Smooth muscle cell (in vitro differentiated cells): ENCODE results near the gene BTBD3. TPM values are rescaled to one million over a fixed set of nuclear protein-coding genes. Genes with fewer than 3 reads are reported as not detected.
A peak's percentile ranks its signal among the peaks of the same experiment; 100 is the strongest.

ENCODE experiments used
- DNase-seq: peaks from one replicate; lab custom pipeline; 2025; ENCODE audit not compliant: unreplicated experiment; lab: John Stamatoyannopoulos, UW
- H2AFZ ChIP-seq: fragments of 200-600 bp; sonication (generic); 2 replicates; pipeline ENCODE4 v1.6.0; 2016; ENCODE audit warnings: antibody characterized with exemption, low read depth, mild to moderate bottlenecking
- H3F3A ChIP-seq: fragments of 200-600 bp; sonication (generic); 2 replicates; pipeline ENCODE4 v1.6.0; 2017; ENCODE audit warnings: antibody characterized with exemption, low read depth
- H3K27ac ChIP-seq: fragments of 200-600 bp; sonication (generic); 2 replicates; pipeline ENCODE4 v1.5.1; 2016; ENCODE audit warnings: low read depth, mild to moderate bottlenecking
- H3K27me3 ChIP-seq: fragments of 200-600 bp; sonication (generic); 2 replicates; pipeline ENCODE4 v1.6.1; 2016; ENCODE audit warnings: low read depth, mild to moderate bottlenecking
- H3K36me3 ChIP-seq: fragments of 200-600 bp; sonication (generic); 2 replicates; pipeline ENCODE4 v1.5.1; 2016; ENCODE audit warnings: low read depth
- H3K4me1 ChIP-seq: fragments of 200-600 bp; sonication (generic); 2 replicates; pipeline ENCODE4 v1.5.1; 2016; ENCODE audit warnings: low read depth
- H3K4me2 ChIP-seq: fragments of 200-600 bp; sonication (generic); 2 replicates; pipeline ENCODE4 v1.6.0; 2016; ENCODE audit warnings: mild to moderate bottlenecking
- H3K4me3 ChIP-seq: fragments of 200-600 bp; sonication (generic); 2 replicates; pipeline ENCODE4 v1.5.1; 2016; ENCODE audit warnings: mild to moderate bottlenecking
- H3K79me2 ChIP-seq: fragments of 200-600 bp; sonication (generic); 2 replicates; pipeline ENCODE4 v1.6.0; 2016; ENCODE audit warnings: low read depth, mild to moderate bottlenecking
- H3K9ac ChIP-seq: fragments of 200-600 bp; sonication (generic); 2 replicates; pipeline ENCODE4 v1.6.0; 2016; ENCODE audit warnings: low read depth
- H3K9me3 ChIP-seq: fragments of 200-600 bp; sonication (generic); replicated peaks from 2 replicates; pipeline ENCODE4 v1.5.1; 2016; ENCODE audit warnings: low read depth
- H4K20me1 ChIP-seq: fragments of 200-600 bp; sonication (generic); 2 replicates; pipeline ENCODE4 v1.6.0; 2016; ENCODE audit warnings: low read depth
- CTCF ChIP-seq: fragments of 200-600 bp; sonication (generic); IDR thresholded peaks from 2 replicates; pipeline ENCODE4 v1.5.1; 2017; ENCODE audit warnings: borderline replicate concordance, mild to moderate bottlenecking, antibody characterized with exemption; ENCODE audit not compliant: insufficient read depth, poor library complexity, severe bottlenecking
- WGBS: methylation state at CpG from one replicate; pipeline ENCODE4 v1.1.7; 2016; ENCODE audit warnings: low lambda C conversion rate; 5-methylcytosine and 5-hydroxymethylcytosine counted together
- polyA plus RNA-seq: library from polyadenylated mRNA; unstranded; fragments of >200 nt; fragmentation: Nextera tagmentation; extraction: Ambion mirVana; gene quantifications from 2 replicates; pipeline ENCODE4 v1.2.1, GENCODE V29; 2016
- total RNA-seq: library from RNA; depleted of rRNA; stranded (reverse); fragments of >200 nt; gene quantifications from 2 replicates; pipeline ENCODE4 v1.2.3, GENCODE V29; 2014

Gene BTBD3
- total and polyA plus RNA-seq, 2 experiments from 2014 or later: 17.5 to 70.1 TPM

GRCh38 chr20:11912013-11912658 is 5.6 kb upstream of the BTBD3 start:
- Histone ChIP-seq H3K4me3 (no peak overlapping the region), H4K20me1 (peaks cover 59% of the 10 kb centered on the region), H3K4me2 (no peak overlapping the region), H3K9me3 (no peaks in the 10 kb centered on the region), H3K27me3 (no peaks in the 10 kb centered on the region), H3K36me3 (no peaks in the 10 kb centered on the region), H3K4me1 (peaks cover 14% of the 10 kb centered on the region), H2AFZ (no peak overlapping the region), H3K27ac (no peak overlapping the region), H3K9ac (no peak overlapping the region), H3K79me2 (peaks cover 100% of the 10 kb centered on the region), H3F3A (peaks cover 4% of the 10 kb centered on the region)
- 88% methylated on average over 4 of the region's 4 CpGs for WGBS
- DNase-seq: no peak
- TF ChIP-seq CTCF: peak; percentile 33

- H3K9ac ChIP-seq: no peak overlapping the region
- no peaks in the 10 kb centered on the region for H3K27me3 ChIP-seq
- H3K9me3 ChIP-seq: no peaks in the 10 kb centered on the region
- peaks cover 11% of the 10 kb centered on the region for H3F3A ChIP-seq
- no peak overlapping the region for H3K4me3 ChIP-seq
- H3K79me2 ChIP-seq: peaks cover 100% of the 10 kb centered on the region
- peak overlapping the region; percentile 18 for H3K27ac ChIP-seq
- DNase-seq: no peak
- no peak overlapping the region for H3K4me2 ChIP-seq
- H2AFZ ChIP-seq: no peak overlapping the region
- peaks cover 62% of the 10 kb centered on the region for H4K20me1 ChIP-seq
- peaks cover 18% of the 10 kb centered on the region for H3K4me1 ChIP-seq
- no peak for TF ChIP-seq CTCF
- 77% methylated on average over 4 of the region's 4 CpGs for WGBS
- no peaks in the 10 kb centered on the region for H3K36me3 ChIP-seq
Measured at GRCh38 chr20:11912659-11913415, 4.9 kb upstream of the BTBD3 start.

- Histone ChIP-seq H3K27me3 (no peaks in the 10 kb centered on the region), H3K4me3 (peak overlapping the region; percentile 43), H3K27ac (peak overlapping the region; percentile 70), H3K36me3 (peaks cover 5% of the 10 kb centered on the region), H3K4me1 (peaks cover 30% of the 10 kb centered on the region), H3K9me3 (no peaks in the 10 kb centered on the region), H3K4me2 (peak overlapping the region; percentile 79), H3K79me2 (peaks cover 98% of the 10 kb centered on the region), H3F3A (peaks cover 14% of the 10 kb centered on the region), H2AFZ (no peak overlapping the region), H3K9ac (peak overlapping the region; percentile 18), H4K20me1 (peaks cover 62% of the 10 kb centered on the region)
- TF ChIP-seq CTCF: no peak
- 68% methylated on average over 5 of the region's 5 CpGs for WGBS
- DNase-seq: no peak
Measured at GRCh38 chr20:11918391-11918845, 725 bp downstream of the BTBD3 start.
